K562 (cell line): ENCODE measurements around the gene PRKAR2B. TPM values are rescaled to one million over a fixed set of nuclear protein-coding genes. Genes with fewer than 3 reads are reported as not detected.

Experiments used
- ATAC-seq: fragments of 200-7000 bp; cut with Tn5 transposase; 3 replicates; pipeline ENCODE4 v1.9.1; 2020; ENCODE audit warnings: moderate library complexity
- BruUV-seq: library from RNA; stranded (reverse); fragments of 400-500 nt; replicated peaks from 2 replicates; lab custom pipeline; 2021; lab: Mats Ljungman, UMichigan
- CTCF ChIA-PET: fragments of 300-600 bp; formaldehyde crosslinking; extraction: SDS; loops from one replicate; lab custom pipeline; 2021; ENCODE audit warnings: low intra/inter-chr PET ratio; lab: Yijun Ruan, JAX
- POLR2A ChIA-PET: fragments of 300-600, 350-650 bp; sonication (Branson Sonifier 250); formaldehyde crosslinking; extraction: SDS; loops from one replicate; lab custom pipeline; 2021; ENCODE audit warnings: antibody characterized with exemption, inconsistent platforms; lab: Yijun Ruan, JAX
- DNase-seq, 4 experiments: peaks; one replicate each; pipeline versions ENCODE4 v3.0.0 to v3.0.0-alpha.2; 2011 to 2018; ENCODE audit warnings: low spot score in 3 of 4, mixed read lengths in 3 of 4; ENCODE audit errors: extremely low read depth in 1 of 4
- FAIRE-seq: peaks from 2 replicates; lab custom pipeline; 2011; peaks lifted over from hg19 to GRCh38; lab: Jason Lieb, UNC
- H2AFZ ChIP-seq: 2 replicates; pipeline ENCODE4 v1.6.0; 2011; ENCODE audit warnings: low read depth, low read length, control low read depth, inconsistent platforms
- H3K27ac ChIP-seq: fragments of 200-600 bp; 3 replicates; pipeline ENCODE4 v1.8.0; 2011; ENCODE audit warnings: low read depth, mild to moderate bottlenecking, control low read depth, inconsistent platforms, low read length, moderate library complexity, mixed read lengths; ENCODE audit errors: extremely low read depth
- H3K27me3 ChIP-seq, 2 experiments: fragments of 300-600 bp in 1 of 2; 2 replicates in 1 of 2; 3 replicates in 1 of 2; pipeline versions ENCODE4 v1.6.0 to v1.8.0; 2011; ENCODE audit warnings: inconsistent platforms in 2 of 2, low read length in 2 of 2, mild to moderate bottlenecking in 1 of 2, mixed read lengths in 1 of 2, moderate library complexity in 1 of 2; ENCODE audit not compliant: control insufficient read depth in 2 of 2, insufficient read depth in 2 of 2
- H3K36me3 ChIP-seq: fragments of 300-600 bp; 3 replicates; pipeline ENCODE4 v1.8.0; 2011; ENCODE audit warnings: mild to moderate bottlenecking, low read length, inconsistent platforms; ENCODE audit not compliant: control insufficient read depth, insufficient read depth
- H3K4me1 ChIP-seq, 2 experiments: fragments of 200-600 bp in 1 of 2; replicated peaks in 1 of 2; 2 replicates in 1 of 2; 3 replicates in 1 of 2; pipeline versions ENCODE4 v1.5.1 to v1.8.0; 2011; ENCODE audit warnings: inconsistent platforms in 2 of 2, low read length in 2 of 2, mild to moderate bottlenecking in 1 of 2, mixed read lengths in 1 of 2, moderate library complexity in 1 of 2; ENCODE audit not compliant: control insufficient read depth in 2 of 2, insufficient read depth in 2 of 2
- H3K4me2 ChIP-seq: 2 replicates; pipeline ENCODE4 v1.6.1; 2011; ENCODE audit warnings: low read length, control low read depth, inconsistent platforms, mixed read lengths; ENCODE audit not compliant: insufficient read depth
- H3K4me3 ChIP-seq: fragments of 200-600 bp; sonication (generic), shearing (Covaris generic); 2 replicates; pipeline ENCODE4 v1.5.1; 2016; ENCODE audit warnings: control low read depth, inconsistent platforms
- H3K79me2 ChIP-seq: fragments of 200-600 bp; 3 replicates; pipeline ENCODE4 v1.8.0; 2011; ENCODE audit warnings: low read length, inconsistent platforms; ENCODE audit not compliant: control insufficient read depth, insufficient read depth
- H3K9ac ChIP-seq, 2 experiments: 2 replicates each; pipeline versions ENCODE4 v1.6.0 to v1.6.1; 2011; ENCODE audit warnings: low read depth in 2 of 2, low read length in 2 of 2, control low read depth in 1 of 2, inconsistent platforms in 1 of 2, mild to moderate bottlenecking in 1 of 2, mixed read lengths in 1 of 2; ENCODE audit not compliant: insufficient read depth in 1 of 2
- H3K9me1 ChIP-seq: one replicate; pipeline ENCODE4 v1.6.0; 2011; ENCODE audit warnings: inconsistent platforms, mild to moderate bottlenecking, low read length, moderate library complexity; ENCODE audit not compliant: control insufficient read depth, insufficient read depth
- H3K9me3 ChIP-seq: replicated peaks from 2 replicates; pipeline ENCODE4 v1.5.1; 2011; ENCODE audit warnings: low read depth, low read length, inconsistent platforms; ENCODE audit not compliant: control insufficient read depth, insufficient read depth
- H4K20me1 ChIP-seq: replicated peaks from 2 replicates; pipeline ENCODE4 v1.6.1; 2011; ENCODE audit warnings: low read length, inconsistent platforms, mixed read lengths; ENCODE audit not compliant: control insufficient read depth, insufficient read depth
- CHAMP1 ChIP-seq: fragments of 450-650 bp; IDR thresholded peaks from 2 replicates; pipeline ENCODE4 v1.6.1; 2016; ENCODE audit warnings: mild to moderate bottlenecking
- ELK1 ChIP-seq: sonication (generic); formaldehyde crosslinking; IDR thresholded peaks from 2 replicates; pipeline ENCODE4 v1.8.1; 2022; ENCODE audit warnings: missing genetic modification reagents
- FOXP1 ChIP-seq: sonication (generic); formaldehyde crosslinking; IDR thresholded peaks from 2 replicates; pipeline ENCODE4 v1.8.0; 2022; ENCODE audit warnings: mild to moderate bottlenecking, missing genetic modification reagents
- HDAC1 ChIP-seq, 2 experiments: fragments of 450-650 bp; IDR thresholded peaks; 2 replicates each; pipeline ENCODE4 v1.6.1; 2016 to 2017; ENCODE audit warnings: inconsistent platforms in 1 of 2, mild to moderate bottlenecking in 1 of 2, moderate library complexity in 1 of 2
- HMBOX1 ChIP-seq: sonication (generic); IDR thresholded peaks from 2 replicates; pipeline ENCODE4 v1.6.1; 2016
- NFIC ChIP-seq: fragments of 450-650 bp; IDR thresholded peaks from 2 replicates; pipeline ENCODE4 v1.6.1; 2017; ENCODE audit warnings: mild to moderate bottlenecking, inconsistent platforms
- TAF1 ChIP-seq: IDR thresholded peaks from 2 replicates; pipeline ENCODE4 v1.6.1; 2011; ENCODE audit warnings: mild to moderate bottlenecking, low read length, moderate library complexity; ENCODE audit not compliant: insufficient read depth, control insufficient read depth, severe bottlenecking; ENCODE audit errors: extremely low read depth
- TRIM25 ChIP-seq: fragments of 450-650 bp; IDR thresholded peaks from 2 replicates; pipeline ENCODE4 v1.7.0; 2016; ENCODE audit warnings: borderline replicate concordance
- XRCC3 ChIP-seq: fragments of 450-650 bp; IDR thresholded peaks from 2 replicates; pipeline ENCODE4 v1.6.1; 2017; ENCODE audit warnings: mild to moderate bottlenecking, moderate library complexity
- ZBTB17 ChIP-seq: fragments of 450-650 bp; formaldehyde crosslinking; IDR thresholded peaks from 2 replicates; pipeline ENCODE4 v1.4.0; 2020; ENCODE audit warnings: mild to moderate bottlenecking
- ZBTB7A ChIP-seq: IDR thresholded peaks from 2 replicates; pipeline ENCODE4 v1.6.1; 2011; ENCODE audit warnings: low read depth, mild to moderate bottlenecking, low read length, moderate library complexity, borderline replicate concordance; ENCODE audit not compliant: control insufficient read depth
- WGBS: fragments of 100-300 bp; shearing (Covaris generic); methylation state at CpG from one replicate; pipeline ENCODE4 v1.1.6; 2016; ENCODE audit warnings: low coverage, mixed read lengths; ENCODE audit not compliant: insufficient coverage; ENCODE audit errors: missing lambda C conversion rate; 5-methylcytosine and 5-hydroxymethylcytosine counted together
- in situ Hi-C: fragments of 300-500 bp; cut with MboI; formaldehyde crosslinking; loops from 4 replicates; pipeline ENCODE4 v1.15.0; 2018; ENCODE audit warnings: inconsistent platforms, mixed read lengths
- intact Hi-C: fragments of 100-400 bp; cut with micrococcal nuclease; formaldehyde crosslinking; loops from 2 replicates; pipeline ENCODE4 v1.14.2; 2022
- polyA plus RNA-seq, 8 experiments: library from polyadenylated mRNA; depleted of rRNA in 4 of 8; stranded (reverse) in 5 of 8; unstranded in 3 of 8; fragments of >200 nt; fragmentation: Nextera tagmentation in 2 of 8; fragmentation: Illumina TruSeq in 1 of 8; extraction: Ambion mirVana in 2 of 8; extraction: Trizol in 1 of 8; gene quantifications; 2 replicates each; pipeline versions ENCODE4 v1.2.1 to v1.2.3, GENCODE V29; 2011 to 2014; ENCODE audit warnings: inconsistent platforms in 1 of 8, missing spikeins in 1 of 8
- total RNA-seq, 7 experiments: library from RNA; depleted of rRNA in 6 of 7; stranded (reverse); fragments of >200 nt in 6 of 7; fragmentation: Illumina TruSeq in 2 of 7; extraction: Trizol in 2 of 7; gene quantifications; 2 replicates each; pipeline versions ENCODE4 v1.2.1 to v1.2.3, GENCODE V29; 2011 to 2021; ENCODE audit warnings: low replicate concordance in 1 of 7

Gene PRKAR2B
- total and polyA plus RNA-seq, 9 of the 15 experiments (the other 6 are each of a cell fraction or from before 2014, with no cell fraction given): 59.0 to 173 (median 129) TPM

- TF ChIP-seq CHAMP1 (no peak), NFIC (no peak), TRIM25 (no peak), ZBTB7A (no peak)
Measured at GRCh38 chr7:107125475-107125874, 81.0 kb downstream of the PRKAR2B start (continued).

- H3K4me3 ChIP-seq: no peak overlapping the region
- no TSS peak for BruUV-seq
- ATAC-seq: no peak
- in situ Hi-C loops: no loop called here
- CTCF ChIA-PET: no interaction called here
- peaks cover 0 to 4% of the 10 kb centered on the region in 2 experiments; a peak in 1 of 5 replicates for H3K4me1 ChIP-seq
- H3K9me1 ChIP-seq: no peaks in the 10 kb centered on the region
- peaks cover 36% of the 10 kb centered on the region for H3K79me2 ChIP-seq
- no peak overlapping the region for H3K27ac ChIP-seq
- FAIRE-seq: no peak
- POLR2A ChIA-PET: interaction anchor here (0.6 kb wide), 1 partner anchor 25 kb away, joined by 3 read pairs; no protein-coding TSS in a partner anchor
- H3K36me3 ChIP-seq: peaks cover 57% of the 10 kb centered on the region; the same call in 2 of the 3 replicates
- no peaks in the 10 kb centered on the region for H3K9me3 ChIP-seq
- WGBS: 78% methylated on average over 2 of the region's 2 CpGs
- DNase-seq: no peak
- H3K4me2 ChIP-seq: no peak overlapping the region
- no peaks in the 10 kb centered on the region for H4K20me1 ChIP-seq
- no peak for TF ChIP-seq XRCC3
- TF ChIP-seq TAF1: no peak
- 0 out of 2 replicates have a peak, but pooled peaks have one; percentile 9 for TF ChIP-seq HMBOX1
- no peak for TF ChIP-seq ZBTB17 (CRISPR knock-in tag)
- no peak for TF ChIP-seq FOXP1 (CRISPR knock-in tag)
- TF ChIP-seq HDAC1 (IDR thresholded peaks at IDR 0.05): no peak
- no peak for TF ChIP-seq ELK1
- TF ChIP-seq, all 486 proteins: peak for 1
- Histone ChIP-seq H3K27me3 (no peaks in the 10 kb centered on the region), H2AFZ (no peak overlapping the region), H3K9ac (no peak overlapping the region)
- intact Hi-C loops: no loop called here
Measured at GRCh38 chr7:107128217-107128616, 83.7 kb downstream of the PRKAR2B start.
